Subcutaneous adipose tissue (tissue), 4 donors: ENCODE data around the gene CPB1. TPM values are rescaled to one million over a fixed set of nuclear protein-coding genes. Genes with fewer than 3 reads are reported as not detected.

ENCODE experiments used
- CTCF ChIP-seq: fragments of 450-650 bp; IDR thresholded peaks from one replicate; pipeline ENCODE4 v1.5.1; 2016; ENCODE audit warnings: low read depth, mild to moderate bottlenecking, control low read depth, antibody characterized with exemption, moderate library complexity
- total RNA-seq, 4 donors: library from RNA; depleted of rRNA; stranded (reverse); fragments of >200 nt; gene quantifications; one replicate each; pipeline ENCODE4 v1.1.0, GENCODE V29; 2016

The CPB1 gene
- 10 to 100 TPM in 1 of 4 donors, 1 to 10 TPM in 3; 2.0 to 12.1 (median 5.4) TPM for total RNA-seq

- TF ChIP-seq CTCF, result no peak
Measured at GRCh38 chr3:148827585-148827984, at the start of gene CPB1. TSS of gene CPB1 (plus strand) at chr3:148827811. CDS start at chr3:148827824, 13 bp downstream.

- TF ChIP-seq CTCF, result no peak
Measured at GRCh38 chr3:148778926-148779325, 48.7 kb upstream of the CPB1 start.

- TF ChIP-seq CTCF, result no peak
Measured at GRCh38 chr3:148789146-148789545, 38.5 kb upstream of the CPB1 start.

- no peak for TF ChIP-seq CTCF
Measured at GRCh38 chr3:148789906-148790305, 37.7 kb upstream of the CPB1 start.

GRCh38 chr3:148790370-148790769 lies 37.2 kb upstream of the CPB1 start:
- no peak for TF ChIP-seq CTCF

DNA sequence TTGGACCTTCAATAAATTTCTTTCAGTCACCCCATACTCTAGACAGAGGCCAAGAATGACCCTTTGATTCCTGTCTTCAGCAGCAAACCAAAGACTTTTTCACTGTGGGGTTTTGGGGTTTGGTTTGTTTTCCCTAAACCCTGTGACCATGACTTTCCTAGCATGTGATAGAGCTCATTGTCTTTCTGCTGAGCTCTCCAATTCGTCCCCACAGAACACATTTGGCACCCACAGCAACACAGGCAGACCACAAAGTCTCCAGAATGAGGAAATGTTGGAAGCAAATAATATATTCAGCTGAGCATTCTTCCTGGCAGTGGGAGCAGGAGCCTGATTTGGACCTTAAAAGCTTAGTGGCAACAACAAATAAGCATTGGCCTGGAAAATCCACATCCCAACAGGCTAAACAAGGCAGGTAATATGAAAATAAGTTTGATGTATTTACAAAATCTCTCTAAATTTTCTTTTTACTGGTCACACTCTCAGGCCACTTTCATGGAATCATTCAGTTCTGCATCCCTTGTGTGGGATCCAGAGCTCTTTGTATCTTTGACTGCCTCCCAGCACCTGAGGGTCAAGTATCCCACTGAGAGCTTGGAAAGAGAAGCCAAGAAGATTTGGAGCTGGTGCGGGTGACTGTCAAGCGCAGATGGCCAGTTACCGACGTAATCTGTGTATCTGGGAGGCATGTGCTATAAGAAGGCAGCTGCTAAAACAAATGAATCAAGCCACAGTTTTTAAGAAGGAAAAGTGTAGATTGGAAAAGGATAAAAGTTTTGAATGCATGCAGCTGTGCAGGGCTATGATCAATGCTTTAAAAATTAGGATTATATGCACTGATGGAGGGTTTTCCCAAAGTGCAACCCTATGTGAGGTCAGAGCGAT lies 36.5 kb upstream of the CPB1 start:
- TF ChIP-seq CTCF, result no peak

DNA sequence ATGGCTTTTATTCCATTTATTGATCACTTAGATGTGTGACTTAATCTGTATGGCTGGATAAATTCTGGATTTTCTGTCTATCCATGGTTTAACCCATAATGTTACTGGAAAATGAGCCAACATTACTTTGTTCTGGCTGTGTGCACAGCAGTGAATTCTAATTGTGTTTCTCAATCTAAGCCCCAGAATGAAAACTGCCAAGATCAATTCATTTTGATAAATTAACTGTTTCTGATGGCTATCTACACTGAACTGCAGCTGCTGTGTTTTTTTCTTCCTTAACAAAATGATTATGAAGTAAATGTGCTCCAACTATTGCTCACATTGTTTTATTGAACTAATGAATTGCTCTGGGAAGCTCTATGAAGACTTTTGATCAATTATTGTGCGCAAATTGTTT lies 35.7 kb upstream of the CPB1 start:
- no peak for TF ChIP-seq CTCF
